ENCODE measurements around the gene SLC37A4. TPM values are rescaled to one million over a fixed set of nuclear protein-coding genes. Genes with fewer than 3 reads are reported as not detected.
A peak's percentile ranks its signal among the peaks of the same experiment; 100 is the strongest.

The SLC37A4 gene
- total RNA-seq, 1 experiment from 2014 or later, result 54.5 TPM

GRCh38 chr11:119030329-119031047 lies at the start of gene SLC37A4 (continued):
- TF ChIP-seq, protein P1, sequence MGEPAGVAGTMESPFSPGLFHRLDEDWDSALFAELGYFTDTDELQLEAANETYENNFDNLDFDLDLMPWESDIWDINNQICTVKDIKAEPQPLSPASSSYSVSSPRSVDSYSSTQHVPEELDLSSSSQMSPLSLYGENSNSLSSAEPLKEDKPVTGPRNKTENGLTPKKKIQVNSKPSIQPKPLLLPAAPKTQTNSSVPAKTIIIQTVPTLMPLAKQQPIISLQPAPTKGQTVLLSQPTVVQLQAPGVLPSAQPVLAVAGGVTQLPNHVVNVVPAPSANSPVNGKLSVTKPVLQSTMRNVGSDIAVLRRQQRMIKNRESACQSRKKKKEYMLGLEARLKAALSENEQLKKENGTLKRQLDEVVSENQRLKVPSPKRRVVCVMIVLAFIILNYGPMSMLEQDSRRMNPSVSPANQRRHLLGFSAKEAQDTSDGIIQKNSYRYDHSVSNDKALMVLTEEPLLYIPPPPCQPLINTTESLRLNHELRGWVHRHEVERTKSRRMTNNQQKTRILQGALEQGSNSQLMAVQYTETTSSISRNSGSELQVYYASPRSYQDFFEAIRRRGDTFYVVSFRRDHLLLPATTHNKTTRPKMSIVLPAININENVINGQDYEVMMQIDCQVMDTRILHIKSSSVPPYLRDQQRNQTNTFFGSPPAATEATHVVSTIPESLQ (CRISPR knock-in tag; IDR thresholded peaks at IDR 0.05), result no peak
- TF ChIP-seq HMGA2 (CRISPR knock-in tag; IDR thresholded peaks at IDR 0.05), result no peak
- TF ChIP-seq FOXJ3 (CRISPR knock-in tag; IDR thresholded peaks at IDR 0.05; ENCODE audit: borderline replicate concordance), result 0 out of 2 replicates have a peak, but pooled peaks have one; percentile 44
- TF ChIP-seq ATF3 (CRISPR knock-in tag; conservative IDR thresholded peaks at IDR 0.05), result no peak
- peak; percentile 95 for TF ChIP-seq KAT7 (CRISPR knock-in tag; IDR thresholded peaks at IDR 0.05; ENCODE audit: borderline replicate concordance)
- TF ChIP-seq CREM (CRISPR knock-in tag; IDR thresholded peaks at IDR 0.05), result 0 out of 2 replicates have a peak, but pooled peaks have one; percentile 25

DNA sequence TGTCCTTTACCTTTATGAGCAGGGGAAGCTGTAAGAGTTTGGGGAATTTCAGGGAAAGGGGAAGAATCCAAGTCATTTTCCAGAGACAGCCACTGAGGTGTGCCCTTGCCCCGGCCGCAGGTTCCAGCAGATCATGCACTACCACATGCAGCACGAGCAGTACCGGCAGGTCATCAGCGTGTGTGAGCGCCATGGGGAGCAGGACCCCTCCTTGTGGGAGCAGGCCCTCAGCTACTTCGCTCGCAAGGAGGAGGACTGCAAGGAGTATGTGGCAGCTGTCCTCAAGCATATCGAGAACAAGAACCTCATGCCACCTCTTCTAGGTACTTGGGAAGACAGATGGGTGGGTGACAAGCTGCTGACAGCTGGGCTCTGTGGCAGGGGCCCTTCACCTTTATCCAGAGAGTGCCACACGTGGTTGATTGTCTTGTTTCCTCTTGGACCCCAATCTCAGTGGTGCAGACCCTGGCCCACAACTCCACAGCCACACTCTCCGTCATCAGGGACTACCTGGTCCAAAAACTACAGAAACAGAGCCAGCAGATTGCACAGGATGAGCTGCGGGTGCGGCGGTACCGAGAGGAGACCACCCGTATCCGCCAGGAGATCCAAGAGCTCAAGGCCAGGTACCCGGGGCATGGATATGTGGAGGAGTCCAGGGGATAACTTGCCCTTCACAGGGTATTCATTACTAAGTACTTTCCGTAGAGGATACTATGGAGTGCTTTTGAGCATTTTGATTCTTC lies 48.2 kb upstream of the SLC37A4 start:
- no peak overlapping the region for H3K27ac Mint-ChIP-seq
- no peak overlapping the region for H3K4me3 Mint-ChIP-seq
- ATAC-seq (no peak), DNase-seq (ENCODE audit: low spot score) (no peak)
- ChIA-PET POLR2A (no interaction called here), CTCF (interaction anchor here (0.9 kb wide), 1 partner anchor 259 kb away, joined by 3 read pairs; no protein-coding TSS in a partner anchor)
- no peaks in the 10 kb centered on the region for H3K4me1 Mint-ChIP-seq
- H3K9me3 Mint-ChIP-seq, result no peaks in the 10 kb centered on the region
- H3K27me3 Mint-ChIP-seq (ENCODE audit: low read depth), result no peaks in the 10 kb centered on the region
- peaks cover 40% of the 10 kb centered on the region for H3K36me3 Mint-ChIP-seq
- TF ChIP-seq MXD4 (CRISPR knock-in tag; IDR thresholded peaks at IDR 0.05; ENCODE audit: borderline replicate concordance) (no peak), KAT7 (CRISPR knock-in tag; IDR thresholded peaks at IDR 0.05; ENCODE audit: borderline replicate concordance) (no peak), TEAD4 (CRISPR knock-in tag; IDR thresholded peaks at IDR 0.05) (no peak), ZNF317 (CRISPR knock-in tag; IDR thresholded peaks at IDR 0.05; ENCODE audit: borderline replicate concordance, low read depth) (no peak), RELA (CRISPR knock-in tag; IDR thresholded peaks at IDR 0.05; ENCODE audit: borderline replicate concordance) (no peak), ZNF671 (CRISPR knock-in tag; IDR thresholded peaks at IDR 0.05) (no peak), NFYB (CRISPR knock-in tag; conservative IDR thresholded peaks at IDR 0.05; ENCODE audit: low read depth) (no peak), ZMAT4 (CRISPR knock-in tag; IDR thresholded peaks at IDR 0.05) (no peak), FOXJ3 (CRISPR knock-in tag; IDR thresholded peaks at IDR 0.05; ENCODE audit: borderline replicate concordance) (no peak), ATF3 (CRISPR knock-in tag; conservative IDR thresholded peaks at IDR 0.05) (no peak), ZBTB21 (CRISPR knock-in tag; IDR thresholded peaks at IDR 0.05; ENCODE audit: borderline replicate concordance) (no peak), ATF1 (CRISPR knock-in tag; IDR thresholded peaks at IDR 0.05) (no peak), OVOL2 (CRISPR knock-in tag; IDR thresholded peaks at IDR 0.05; ENCODE audit: borderline replicate concordance) (no peak), ZNF138 (CRISPR knock-in tag; conservative IDR thresholded peaks at IDR 0.05) (no peak)
- TF ChIP-seq, protein P2, sequence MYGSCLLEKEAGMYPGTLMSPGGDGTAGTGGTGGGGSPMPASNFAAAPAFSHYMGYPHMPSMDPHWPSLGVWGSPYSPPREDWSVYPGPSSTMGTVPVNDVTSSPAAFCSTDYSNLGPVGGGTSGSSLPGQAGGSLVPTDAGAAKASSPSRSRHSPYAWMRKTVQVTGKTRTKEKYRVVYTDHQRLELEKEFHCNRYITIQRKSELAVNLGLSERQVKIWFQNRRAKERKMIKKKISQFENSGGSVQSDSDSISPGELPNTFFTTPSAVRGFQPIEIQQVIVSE (CRISPR knock-in tag; IDR thresholded peaks at IDR 0.05; ENCODE audit: borderline replicate concordance), result no peak

DNA sequence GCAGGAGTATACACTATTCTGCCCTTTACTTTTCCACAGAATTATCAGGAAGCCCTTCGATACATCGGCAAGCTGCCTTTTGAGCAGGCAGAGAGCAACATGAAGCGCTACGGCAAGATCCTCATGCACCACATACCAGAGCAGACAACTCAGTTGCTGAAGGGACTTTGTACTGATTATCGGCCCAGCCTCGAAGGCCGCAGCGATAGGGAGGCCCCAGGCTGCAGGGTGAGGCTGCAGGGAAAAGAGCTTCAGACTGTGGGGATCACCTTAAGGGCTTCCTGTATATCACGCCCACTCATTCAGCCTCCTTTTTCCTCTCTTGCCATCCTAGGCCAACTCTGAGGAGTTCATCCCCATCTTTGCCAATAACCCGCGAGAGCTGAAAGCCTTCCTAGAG lies 47.2 kb upstream of the SLC37A4 start:
- ATAC-seq (no peak), DNase-seq (ENCODE audit: low spot score) (no peak)
- CTCF ChIA-PET, result interaction anchor here (0.9 kb wide), 1 partner anchor 260 kb away, joined by 3 read pairs; no protein-coding TSS in a partner anchor
- H3K9me3 Mint-ChIP-seq, result no peaks in the 10 kb centered on the region
- no peak overlapping the region for H3K4me3 Mint-ChIP-seq
- no peak overlapping the region for H3K27ac Mint-ChIP-seq
- POLR2A ChIA-PET, result no interaction called here
- peaks cover 48% of the 10 kb centered on the region for H3K36me3 Mint-ChIP-seq
- no peaks in the 10 kb centered on the region for H3K4me1 Mint-ChIP-seq
- no peaks in the 10 kb centered on the region for H3K27me3 Mint-ChIP-seq (ENCODE audit: low read depth)
- no peak for TF ChIP-seq ZNF121 (CRISPR knock-in tag; IDR thresholded peaks at IDR 0.05)
- no peak for TF ChIP-seq JAZF1 (CRISPR knock-in tag; IDR thresholded peaks at IDR 0.05)
- TF ChIP-seq ATF3 (CRISPR knock-in tag; conservative IDR thresholded peaks at IDR 0.05), result no peak
- TF ChIP-seq ZNF232 (CRISPR knock-in tag; IDR thresholded peaks at IDR 0.05), result no peak
- TF ChIP-seq, protein P1 (CRISPR knock-in tag; IDR thresholded peaks at IDR 0.05), result no peak
- TF ChIP-seq ZNF512 (CRISPR knock-in tag; IDR thresholded peaks at IDR 0.05; ENCODE audit: borderline replicate concordance), result no peak
